HG03139 (cell line): ENCODE measurements around the gene TMEM176A.
"Not testable (repeated sequence)": the region's sequence is repeated elsewhere in the genome, so short reads cannot be mapped to it uniquely, and the experiment has no call there.

ENCODE experiments used
- ATAC-seq: cut with Tn5 transposase; IDR thresholded peaks from one replicate; pipeline ENCODE4 v1.9.1; 2021; ENCODE audit not compliant: unreplicated experiment

The TMEM176A gene

DNA sequence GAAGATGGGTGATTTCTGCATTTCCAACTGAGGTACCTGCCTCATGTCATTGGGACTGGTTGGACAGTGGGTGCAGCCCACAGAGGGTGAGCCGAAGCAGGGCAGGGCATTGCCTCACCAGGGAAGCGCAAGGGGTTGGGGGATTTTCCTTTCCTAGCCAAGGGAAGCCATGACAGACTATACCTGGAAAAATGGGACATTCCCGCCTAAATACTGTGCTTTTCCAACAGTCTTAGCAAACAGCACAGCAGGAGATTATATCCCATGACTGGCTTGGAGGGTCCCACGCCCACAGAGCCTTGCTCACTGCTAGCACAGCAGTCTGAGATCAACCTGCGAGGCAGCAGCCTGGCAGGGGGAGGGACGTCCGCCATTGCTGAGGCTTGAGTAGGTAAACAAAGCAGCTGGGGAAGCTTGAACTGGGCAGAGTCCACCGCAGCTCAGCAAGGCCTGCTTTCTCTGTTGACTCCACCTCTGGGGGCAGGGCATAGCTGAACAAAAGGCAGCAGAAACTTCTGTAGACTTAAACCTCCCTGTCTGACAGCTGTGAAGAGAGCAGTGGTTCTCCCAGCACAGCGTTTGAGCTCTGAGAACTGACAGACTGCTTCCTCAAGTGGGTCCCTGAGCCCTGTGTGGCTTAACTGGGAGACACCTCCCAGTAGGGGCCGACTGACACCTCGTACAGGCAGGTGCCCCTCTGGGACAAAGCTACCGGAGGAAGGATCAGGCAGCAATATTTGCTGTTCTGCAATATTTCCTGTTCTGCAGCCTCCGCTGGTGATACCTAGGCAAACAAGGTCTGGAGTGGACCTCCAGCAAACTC is 7.3 kb downstream of the TMEM176A start:
- not testable (repeated sequence) for ATAC-seq

- no peak for ATAC-seq
These were observed 13.9 kb downstream of the TMEM176A start for GRCh38 chr7:150814328-150815001.

DNA sequence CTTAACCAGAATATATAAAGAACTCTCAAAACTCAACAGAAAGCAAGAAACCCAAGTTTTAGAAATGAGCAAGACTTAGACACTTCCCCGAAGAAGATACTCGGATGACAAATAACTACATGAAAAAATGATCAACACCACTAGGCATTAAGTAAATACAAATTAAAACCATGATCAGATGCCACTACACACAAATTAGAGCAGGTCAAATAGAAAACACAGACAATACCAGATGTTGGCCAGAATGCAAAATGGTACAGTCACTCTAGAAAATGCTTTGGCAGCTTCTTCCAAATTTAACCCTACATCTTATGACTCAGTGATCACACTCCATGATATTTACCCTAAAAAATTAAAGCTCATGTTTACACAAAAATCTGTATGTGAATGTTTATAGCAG is 18.4 kb downstream of the TMEM176A start:
- no peak for ATAC-seq

DNA sequence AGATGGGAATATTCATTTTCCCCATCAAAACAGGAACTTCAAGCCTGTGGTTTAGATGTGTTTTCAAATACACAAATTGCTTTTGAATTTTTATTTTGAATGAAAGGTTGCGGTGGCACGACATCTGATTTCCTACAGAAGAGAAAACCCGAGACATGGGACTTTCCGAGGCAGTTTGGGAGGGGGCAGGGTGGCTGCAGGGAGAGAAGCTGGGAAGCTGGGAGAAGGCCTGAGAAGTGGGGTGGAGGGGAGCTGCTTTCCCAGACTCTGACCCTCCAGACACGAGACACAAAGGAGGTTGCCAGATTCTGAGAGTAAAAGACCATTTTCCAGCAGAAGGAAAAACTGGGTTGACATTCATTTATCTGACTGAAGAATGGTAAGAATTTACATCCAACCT is 19.6 kb downstream of the TMEM176A start:
- no peak for ATAC-seq

GRCh38 chr7:150820578-150821198 is 20.1 kb downstream of the TMEM176A start:
- ATAC-seq = no peak

DNA sequence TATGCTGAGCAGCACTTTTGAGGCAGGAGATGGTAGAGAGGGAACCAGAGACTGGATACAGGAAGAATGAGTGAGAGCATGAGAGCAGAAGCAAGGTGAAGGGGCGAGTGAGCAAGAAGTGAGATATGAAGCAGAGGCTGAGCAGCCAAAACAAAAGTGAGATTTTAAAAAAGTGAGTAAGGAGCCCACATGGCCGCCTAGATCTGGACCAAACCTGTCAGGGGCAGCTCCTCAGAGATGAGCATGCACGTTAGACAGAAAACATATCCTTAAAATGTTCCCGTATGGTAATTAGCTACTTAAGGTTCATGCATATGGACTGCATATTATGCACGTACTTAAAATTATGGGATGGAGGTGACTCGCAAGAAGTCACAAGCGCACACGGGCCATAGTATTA is 22.5 kb downstream of the TMEM176A start:
- ATAC-seq = no peak

DNA sequence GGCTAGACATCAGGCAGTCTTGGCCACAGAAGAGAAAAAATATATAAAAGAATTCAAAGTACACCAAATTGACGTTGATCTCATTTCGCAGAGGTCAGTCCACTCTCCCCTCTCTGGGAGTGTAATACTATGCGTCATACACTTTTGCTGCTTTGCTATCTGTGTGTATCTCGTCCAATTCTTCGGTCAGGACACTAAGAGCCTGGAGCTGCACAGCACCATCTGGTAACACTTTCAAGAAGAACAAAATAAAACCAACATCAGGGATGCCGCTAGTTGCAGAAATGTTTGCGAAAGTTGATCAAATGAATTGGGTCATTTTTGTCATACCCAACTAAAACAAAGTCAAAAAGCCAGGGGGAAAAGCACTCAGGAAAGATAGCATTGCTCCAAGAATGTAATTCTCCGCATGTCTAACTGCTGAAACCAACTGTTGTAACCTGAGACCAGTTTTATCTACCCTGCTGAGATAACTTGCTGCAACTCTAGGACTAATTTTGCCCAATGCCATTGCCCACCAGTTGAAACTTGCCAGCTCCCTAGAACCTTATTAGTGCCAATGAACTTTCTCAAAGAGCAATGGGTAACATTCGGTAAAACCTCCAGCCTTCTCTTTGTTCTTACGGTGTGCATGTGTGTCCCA is 23.0 kb downstream of the TMEM176A start:
- ATAC-seq = no peak

GRCh38 chr7:150824379-150825177 is 24.0 kb downstream of the TMEM176A start:
- ATAC-seq = no peak

GRCh38 chr7:150826061-150826849 is 25.7 kb downstream of the TMEM176A start:
- no peak for ATAC-seq

GRCh38 chr7:150828384-150828783 is 27.8 kb downstream of the TMEM176A start:
- no peak for ATAC-seq

DNA sequence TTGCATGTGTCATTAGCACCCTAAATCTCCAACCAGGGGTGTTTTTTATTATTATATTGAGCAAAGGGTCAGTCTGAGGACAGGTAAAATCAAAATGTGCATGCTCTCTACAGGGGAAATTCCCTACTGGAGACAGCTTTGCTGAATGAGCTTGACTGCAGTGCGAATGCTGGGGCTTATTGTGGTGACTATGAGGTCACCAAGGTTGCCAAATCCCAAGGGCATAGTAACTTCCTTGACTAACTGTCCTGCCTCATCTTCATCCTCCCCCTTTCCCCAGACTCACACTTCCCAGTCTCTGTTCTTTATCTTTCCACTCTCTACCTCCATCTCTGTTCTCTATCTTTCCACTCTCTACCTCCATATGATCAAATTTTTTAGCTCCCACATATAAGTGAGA is 28.9 kb downstream of the TMEM176A start:
- no peak for ATAC-seq

GRCh38 chr7:150830937-150831336 is 30.4 kb downstream of the TMEM176A start:
- no peak for ATAC-seq

DNA sequence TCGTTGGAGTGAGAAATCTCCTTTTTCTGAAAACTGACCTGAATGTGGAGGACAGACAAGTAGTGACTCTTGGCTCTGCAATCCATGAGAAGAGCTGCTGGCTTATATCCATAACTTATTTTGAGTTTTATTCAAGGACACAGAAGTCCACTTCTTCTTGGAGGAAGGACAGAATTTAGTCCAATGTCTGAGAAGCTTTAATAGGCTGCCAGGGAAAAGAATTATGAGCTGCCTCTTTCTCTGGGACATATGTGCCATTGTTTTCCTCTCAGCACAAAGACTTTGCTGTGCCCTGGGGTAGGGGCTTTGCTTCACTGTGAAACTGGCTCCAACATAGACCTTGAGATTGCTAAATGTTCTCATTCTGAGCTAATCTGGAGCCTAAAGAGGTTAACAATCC is 31.3 kb downstream of the TMEM176A start:
- no peak for ATAC-seq

DNA sequence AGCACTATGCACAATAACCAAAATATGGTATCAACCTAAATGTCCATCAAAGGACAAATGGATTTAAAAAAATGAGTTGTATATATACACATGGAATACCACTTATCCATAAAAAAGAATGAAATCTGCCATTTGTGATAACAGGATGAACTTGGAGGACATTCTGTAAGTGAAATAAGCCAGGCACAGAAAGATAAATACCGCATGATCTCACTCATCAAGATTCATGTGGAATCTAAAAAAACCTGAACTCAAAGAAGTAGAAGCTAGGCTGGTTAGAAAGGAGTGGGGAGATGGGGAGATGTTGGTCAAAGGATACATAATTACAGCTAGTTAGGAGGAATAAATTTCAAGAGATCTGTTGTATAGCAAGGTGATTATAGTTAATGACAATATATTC is 34.5 kb downstream of the TMEM176A start:
- ATAC-seq = no peak

DNA sequence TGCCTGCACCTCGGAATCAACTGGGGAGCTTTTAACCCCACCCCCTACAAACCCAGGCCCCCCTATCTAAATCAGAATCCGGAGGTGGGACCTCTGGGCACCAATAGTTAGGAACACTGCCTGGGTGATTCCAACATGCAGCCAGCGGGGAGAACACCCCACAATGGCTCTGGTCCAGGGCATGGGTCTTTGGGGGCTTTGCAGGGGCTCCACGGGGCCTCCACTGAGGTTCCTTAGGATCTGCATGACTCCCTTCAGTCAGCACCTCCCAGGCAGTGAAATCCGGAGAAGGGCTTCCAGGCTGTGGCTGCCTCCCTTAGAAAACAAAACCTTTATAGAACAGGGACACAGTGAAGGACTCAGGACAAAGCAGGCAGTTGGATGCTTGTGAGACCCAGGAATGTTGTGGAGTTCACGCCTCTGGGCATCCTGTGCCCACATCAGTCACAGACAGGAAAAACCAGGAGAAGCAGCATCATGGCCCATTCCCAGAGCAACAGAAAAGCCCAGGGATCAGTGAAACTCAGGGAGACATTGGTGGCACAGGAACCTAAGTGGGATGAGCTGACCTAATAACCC is 35.2 kb downstream of the TMEM176A start:
- ATAC-seq = no peak

DNA sequence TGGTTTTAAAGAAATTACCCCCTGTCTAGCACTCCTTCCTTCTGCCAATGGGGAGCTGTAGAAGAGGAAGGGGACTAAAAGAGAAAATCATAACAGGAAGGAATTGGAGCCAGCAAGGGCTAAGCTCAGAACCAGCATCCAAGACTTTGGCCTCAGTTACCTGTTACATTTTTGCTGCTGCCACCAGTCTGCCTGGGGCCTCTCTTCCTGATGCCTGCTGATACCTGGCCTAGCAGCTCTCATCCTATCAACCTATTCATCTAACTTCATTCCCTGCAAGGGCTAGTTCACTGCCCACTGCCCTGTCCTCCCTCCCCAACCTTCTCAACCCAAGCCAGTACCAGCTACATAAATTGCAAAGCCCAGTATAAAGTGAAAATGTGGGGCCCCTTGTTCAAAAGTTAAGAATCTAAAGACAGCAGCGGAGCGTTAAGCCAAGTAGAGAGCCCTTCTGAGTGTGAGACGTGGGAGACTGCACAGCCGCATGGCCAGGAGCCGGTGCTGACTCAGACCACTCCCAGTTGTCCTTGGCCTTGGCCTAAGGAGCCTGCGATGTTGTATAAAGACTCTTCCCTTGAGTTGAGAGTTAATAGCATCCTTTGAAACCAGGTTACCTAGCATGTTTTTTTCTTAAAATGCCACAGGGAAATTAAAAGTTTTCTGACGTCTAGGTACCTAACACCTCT is 38.5 kb downstream of the TMEM176A start:
- ATAC-seq = no peak

GRCh38 chr7:150842018-150842417 is 41.4 kb downstream of the TMEM176A start:
- no peak for ATAC-seq

DNA sequence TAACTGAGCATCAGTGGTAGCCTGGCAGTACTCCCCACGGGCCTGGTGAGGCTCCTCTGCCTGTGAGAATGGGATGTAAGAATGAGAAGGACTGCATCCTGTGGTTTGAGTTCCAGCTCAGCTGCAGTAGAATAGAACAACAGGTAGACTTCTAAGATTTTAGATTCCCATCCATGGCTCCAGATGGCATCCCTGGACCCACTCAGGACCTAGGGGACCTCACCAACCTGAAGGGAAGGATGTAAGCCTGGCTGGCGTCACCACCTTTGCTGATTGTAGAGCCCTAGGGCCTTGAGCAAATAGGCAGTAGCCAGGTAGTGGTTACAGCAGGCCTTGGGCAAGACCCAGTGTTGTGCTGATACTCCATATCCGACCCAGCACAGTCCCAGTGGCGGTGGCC is 42.1 kb downstream of the TMEM176A start:
- ATAC-seq = no peak

DNA sequence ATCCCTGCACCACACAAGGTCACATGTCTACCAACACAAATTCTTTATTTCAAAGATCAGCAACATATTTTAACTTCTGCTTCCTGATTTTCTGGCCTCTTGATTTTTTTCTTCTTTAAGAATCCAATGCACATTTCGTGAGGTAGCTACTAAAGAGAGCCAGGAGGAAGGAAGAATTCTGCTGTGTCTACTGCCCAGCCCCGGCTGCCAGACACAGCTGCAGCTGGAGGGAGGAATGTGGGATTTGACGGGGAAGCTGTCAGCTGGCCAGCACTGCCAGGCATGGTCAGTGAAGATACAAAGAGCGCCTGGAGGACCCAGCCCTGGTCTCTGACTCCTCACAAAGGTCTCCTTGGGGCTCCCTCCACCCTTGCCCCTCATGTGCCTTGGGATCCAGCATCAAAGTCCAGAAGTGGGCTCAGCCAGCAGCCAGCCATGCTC is 44.9 kb downstream of the TMEM176A start:
- ATAC-seq = no peak
